ENCODE data around the gene CFH.

CFH gene

DNA sequence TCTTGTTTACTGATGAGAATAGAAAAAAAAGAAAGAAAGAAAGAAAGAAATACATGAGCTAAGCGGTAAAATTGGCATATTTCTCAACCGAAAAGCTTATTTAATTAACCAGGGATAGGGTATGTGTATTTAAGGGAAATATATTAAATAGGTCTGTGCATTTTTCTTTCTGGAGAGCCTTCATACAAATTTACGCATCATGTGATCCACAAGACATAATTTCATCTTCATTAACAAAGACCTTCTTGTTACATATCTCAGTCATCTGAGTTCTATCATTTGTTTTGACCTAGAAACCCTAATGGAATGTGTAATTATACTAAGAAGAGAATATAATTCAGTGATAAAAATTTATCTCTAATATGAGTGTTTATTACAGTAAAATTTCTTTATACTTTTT lies 37.2 kb downstream of the CFH start:
- TF ChIP-seq GATA3 (IDR thresholded peaks at IDR 0.05; ENCODE audit: low read depth, low read length) (no peak), GATA2 (IDR thresholded peaks at IDR 0.05; ENCODE audit: low read depth, low read length) (no peak)

DNA sequence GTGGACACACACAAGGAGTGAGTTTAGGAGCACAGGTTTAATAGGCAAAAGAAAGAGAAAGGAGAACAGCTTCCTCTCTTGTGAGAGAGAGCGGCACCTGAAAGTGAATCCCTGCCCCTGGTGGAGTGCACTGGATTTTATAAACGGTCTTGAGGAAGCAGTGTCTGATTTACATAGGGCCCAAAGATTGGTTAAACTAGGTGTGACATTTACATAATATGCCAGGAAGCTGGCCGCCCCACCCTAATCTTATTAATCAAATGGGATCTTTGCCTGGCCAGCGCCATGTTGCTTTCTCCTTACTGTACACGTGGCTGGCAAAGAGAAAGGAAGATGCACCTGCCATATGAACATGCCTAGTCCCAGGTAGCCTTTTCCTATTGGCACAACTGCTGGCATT lies 38.7 kb downstream of the CFH start:
- TF ChIP-seq GATA3 (IDR thresholded peaks at IDR 0.05; ENCODE audit: low read depth, low read length), result no peak
- TF ChIP-seq GATA2 (IDR thresholded peaks at IDR 0.05; ENCODE audit: low read depth, low read length), result no peak

DNA sequence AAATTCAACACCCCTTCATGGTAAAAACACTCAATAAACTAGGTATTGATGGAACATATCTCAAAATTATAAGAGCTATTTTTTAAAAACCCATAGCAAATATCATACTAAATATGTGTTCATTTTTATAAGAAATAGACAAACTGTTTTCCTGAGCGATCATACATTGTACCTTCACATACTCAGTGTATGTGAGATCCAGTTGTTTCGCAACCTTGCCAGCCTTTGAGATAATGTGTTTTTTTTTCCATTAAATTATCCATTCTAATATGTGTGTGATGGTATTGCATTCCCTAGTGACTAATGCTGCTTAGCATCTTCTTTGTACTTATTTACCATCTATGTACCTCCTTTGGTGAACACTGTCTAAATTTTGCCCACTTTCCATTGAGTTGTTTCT lies 47.1 kb downstream of the CFH start:
- TF ChIP-seq GATA2 (IDR thresholded peaks at IDR 0.05; ENCODE audit: low read depth, low read length) (no peak), GATA3 (IDR thresholded peaks at IDR 0.05; ENCODE audit: low read depth, low read length) (no peak)

DNA sequence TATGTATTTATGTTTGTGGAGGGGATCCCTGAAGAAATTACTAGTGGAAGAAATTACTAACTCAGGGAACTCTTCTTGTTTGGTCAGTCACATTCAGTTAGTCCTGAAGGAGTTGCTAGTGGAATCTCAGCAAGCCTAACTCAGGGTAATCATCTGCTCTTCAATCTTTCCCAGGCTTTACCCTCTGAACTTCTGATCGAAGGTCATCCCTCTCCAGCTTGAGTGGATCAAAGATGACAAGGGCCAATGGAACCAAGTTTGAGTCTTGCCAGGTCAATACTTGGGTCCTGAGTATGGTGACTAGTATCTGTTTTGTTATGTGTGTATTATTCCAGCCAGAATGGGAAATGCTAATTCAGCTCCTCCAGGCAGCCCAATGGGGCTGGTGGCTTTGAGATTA lies 49.3 kb downstream of the CFH start:
- no peak for TF ChIP-seq GATA2 (IDR thresholded peaks at IDR 0.05; ENCODE audit: low read depth, low read length)
- TF ChIP-seq GATA3 (IDR thresholded peaks at IDR 0.05; ENCODE audit: low read depth, low read length), result no peak

DNA sequence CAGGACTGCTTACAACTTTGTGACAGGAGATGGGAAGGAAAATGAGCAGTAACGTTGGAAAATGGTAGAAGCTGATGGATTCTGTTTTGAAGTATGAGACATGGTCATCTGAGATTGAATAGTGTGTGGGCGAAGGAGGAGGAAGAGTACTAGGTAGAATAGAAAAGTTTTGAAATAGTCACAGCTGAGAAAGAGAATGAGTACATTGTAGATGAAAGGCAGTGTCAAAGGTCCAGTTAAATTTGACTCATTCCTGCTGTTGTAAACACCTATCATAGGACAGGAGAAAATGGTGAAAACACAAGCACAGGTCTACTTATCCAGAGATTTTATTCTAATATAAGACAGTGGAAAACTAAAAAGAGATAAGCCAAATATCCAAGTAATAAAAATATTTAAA lies 66.0 kb downstream of the CFH start:
- TF ChIP-seq GATA2 (IDR thresholded peaks at IDR 0.05; ENCODE audit: low read depth, low read length) (no peak), GATA3 (IDR thresholded peaks at IDR 0.05; ENCODE audit: low read depth, low read length) (no peak)

DNA sequence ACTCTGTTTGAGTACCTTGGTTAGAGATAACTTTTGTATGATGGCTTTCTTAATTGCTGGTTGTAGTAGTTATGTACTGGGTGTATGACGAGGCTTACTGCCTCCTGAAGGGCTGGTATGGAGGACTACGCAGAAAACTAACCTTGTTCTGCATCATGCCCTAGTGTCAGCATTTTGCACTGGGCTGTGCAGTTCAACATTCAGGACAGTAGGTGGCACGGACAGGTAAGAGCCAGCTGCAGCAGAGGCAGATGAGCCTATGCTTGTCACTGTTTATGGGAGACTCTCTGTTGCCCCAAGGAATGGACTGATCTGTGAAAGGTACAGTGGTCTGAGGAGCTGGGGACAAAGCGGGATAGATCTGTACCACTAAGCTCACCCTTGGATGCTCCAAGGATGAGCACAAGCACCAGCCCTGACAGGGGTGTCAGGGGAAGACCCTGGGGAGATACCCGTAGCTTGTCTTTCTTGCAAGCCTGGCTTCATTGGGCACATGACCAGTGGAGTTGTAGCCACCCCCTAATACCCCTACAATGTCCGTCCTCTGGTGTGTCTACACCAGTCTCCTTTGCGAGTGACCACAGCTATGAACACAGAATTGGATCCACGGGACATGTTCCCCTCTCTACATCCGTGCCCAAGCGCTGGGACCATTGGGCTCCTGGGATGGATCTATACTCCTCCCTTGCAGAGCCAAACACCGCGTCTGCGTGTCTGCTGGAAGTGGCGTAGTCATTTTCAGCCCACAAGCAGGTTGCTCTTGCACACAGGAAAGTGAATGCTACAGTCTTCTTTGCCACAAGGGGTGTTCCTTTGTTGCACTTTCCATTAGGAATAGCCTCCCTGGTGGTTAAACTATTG lies 71.7 kb downstream of the CFH start:
- TF ChIP-seq GATA2 (IDR thresholded peaks at IDR 0.05; ENCODE audit: low read depth, low read length) (no peak), GATA3 (IDR thresholded peaks at IDR 0.05; ENCODE audit: low read depth, low read length) (no peak)

DNA sequence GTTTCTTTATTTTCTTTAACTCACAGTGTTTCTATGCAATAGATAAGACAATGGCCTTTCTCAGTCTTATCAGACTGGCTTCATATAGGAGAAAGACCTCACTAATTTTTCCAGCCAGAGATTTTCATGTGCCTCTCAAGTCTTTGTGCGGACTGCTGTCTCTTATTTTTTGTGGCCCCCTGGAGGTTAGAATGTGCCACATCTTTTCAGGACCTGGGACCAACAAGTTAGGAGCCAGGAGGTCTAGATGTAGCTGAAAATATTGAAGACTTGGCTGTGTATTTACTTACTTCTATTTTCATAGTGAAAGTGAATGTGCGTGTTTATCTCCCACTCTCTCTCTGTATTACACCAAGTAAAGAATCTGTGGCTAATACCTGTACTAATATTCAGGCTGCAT lies 80.7 kb downstream of the CFH start:
- no peak for TF ChIP-seq GATA3 (IDR thresholded peaks at IDR 0.05; ENCODE audit: low read depth, low read length)
- no peak for TF ChIP-seq GATA2 (IDR thresholded peaks at IDR 0.05; ENCODE audit: low read depth, low read length)

DNA sequence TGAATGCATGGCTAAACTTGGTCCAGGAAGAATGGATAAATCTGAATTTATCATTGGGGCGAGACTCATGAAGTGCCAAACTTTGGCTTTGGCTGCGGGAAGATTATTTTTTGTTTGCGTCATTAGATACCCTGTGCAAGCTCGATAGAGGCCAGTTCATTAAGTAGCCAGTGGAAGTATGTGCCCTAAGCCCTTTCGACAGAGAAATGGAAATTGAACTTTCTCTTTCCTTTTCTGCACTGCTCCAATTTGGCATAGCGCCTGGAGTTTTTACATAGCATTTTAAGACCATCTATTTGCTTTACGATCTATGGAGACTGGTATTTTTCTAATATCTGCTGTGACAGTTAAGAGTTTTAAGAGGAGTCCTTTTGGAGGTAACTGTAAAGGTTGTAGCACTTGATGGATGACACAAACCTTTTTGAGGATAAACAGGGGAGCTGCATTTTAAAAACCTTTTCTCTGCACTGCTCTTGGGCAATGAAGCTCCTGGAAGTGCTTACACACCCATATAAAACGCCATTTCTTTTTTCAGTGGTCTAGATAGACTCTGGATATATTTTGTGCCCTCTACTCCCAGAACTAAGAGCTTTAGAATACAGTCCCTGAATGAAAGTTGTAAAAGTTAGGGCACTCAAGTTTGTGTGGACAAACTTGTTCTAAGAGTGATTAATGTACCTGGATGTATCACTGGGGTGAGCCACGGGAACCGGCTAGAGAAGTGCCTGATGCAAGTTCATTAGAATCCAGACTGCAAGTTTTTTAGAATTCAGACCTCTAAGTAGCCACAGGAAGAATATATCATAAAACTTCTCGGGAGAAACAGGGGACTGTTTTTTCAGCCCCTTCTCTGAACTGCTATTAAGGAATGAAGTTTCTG lies 81.5 kb downstream of the CFH start:
- TF ChIP-seq GATA3 (IDR thresholded peaks at IDR 0.05; ENCODE audit: low read depth, low read length) (no peak), GATA2 (IDR thresholded peaks at IDR 0.05; ENCODE audit: low read depth, low read length) (no peak)

DNA sequence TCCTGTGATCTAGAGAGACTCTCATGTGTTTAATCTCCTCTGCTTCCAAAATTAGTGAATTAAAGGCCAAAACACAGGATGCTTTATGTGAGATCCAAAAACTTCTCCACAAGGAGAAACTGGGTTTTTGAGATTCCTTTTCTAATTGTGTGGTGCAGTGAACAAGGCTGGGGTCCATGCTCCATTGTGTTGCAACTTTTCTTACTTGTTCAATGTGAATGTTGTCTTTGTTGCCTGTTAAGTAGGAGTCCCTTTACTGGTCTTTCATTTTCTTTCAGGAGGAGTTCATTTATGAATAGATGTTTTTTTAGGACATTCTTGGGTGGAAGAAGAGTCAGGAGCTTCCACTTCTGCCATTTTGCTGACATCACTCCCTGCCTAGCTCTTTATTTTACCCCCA lies 82.2 kb downstream of the CFH start:
- TF ChIP-seq GATA3 (IDR thresholded peaks at IDR 0.05; ENCODE audit: low read depth, low read length) (no peak), GATA2 (IDR thresholded peaks at IDR 0.05; ENCODE audit: low read depth, low read length) (no peak)

DNA sequence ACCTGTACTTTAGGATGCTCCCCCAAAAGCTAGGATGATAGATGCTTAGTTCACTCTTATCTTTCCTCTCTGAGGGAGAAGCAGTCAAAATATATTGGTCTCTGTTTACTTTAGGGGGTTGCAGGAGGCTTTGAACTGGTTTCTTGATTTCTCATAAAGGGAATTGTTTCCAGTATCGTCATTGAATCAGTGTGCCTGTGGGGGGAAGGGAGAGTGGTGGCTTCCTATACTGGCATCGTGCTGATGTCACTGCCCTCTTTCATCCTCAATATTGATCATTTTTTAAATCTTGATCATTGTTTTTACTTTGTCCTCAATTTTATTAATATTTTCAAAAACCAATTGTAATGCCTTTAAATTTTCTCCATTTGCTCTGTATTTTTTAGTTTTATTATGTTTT lies 82.6 kb downstream of the CFH start:
- no peak for TF ChIP-seq GATA2 (IDR thresholded peaks at IDR 0.05; ENCODE audit: low read depth, low read length)
- TF ChIP-seq GATA3 (IDR thresholded peaks at IDR 0.05; ENCODE audit: low read depth, low read length), result no peak

DNA sequence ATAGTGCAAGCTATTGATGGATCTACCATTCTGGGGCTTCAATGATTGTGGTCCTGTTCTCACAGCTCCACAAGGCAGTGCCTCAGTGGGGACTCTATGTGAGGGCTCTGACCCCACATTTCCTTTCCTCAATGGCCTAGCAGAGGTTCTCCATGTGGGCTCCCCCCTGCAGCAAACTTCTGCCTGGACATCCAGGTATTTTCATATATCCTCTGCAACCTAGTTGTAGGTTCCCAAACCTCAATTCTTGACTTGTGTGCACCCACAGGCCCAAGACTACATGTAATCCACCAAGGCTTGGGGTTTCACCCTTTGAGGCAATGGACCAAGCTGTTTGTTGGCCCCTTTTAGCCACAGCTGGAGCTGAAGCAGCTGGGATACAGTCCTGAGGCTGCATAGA lies 86.9 kb downstream of the CFH start:
- TF ChIP-seq GATA2 (IDR thresholded peaks at IDR 0.05; ENCODE audit: low read depth, low read length) (no peak), GATA3 (IDR thresholded peaks at IDR 0.05; ENCODE audit: low read depth, low read length) (no peak)

DNA sequence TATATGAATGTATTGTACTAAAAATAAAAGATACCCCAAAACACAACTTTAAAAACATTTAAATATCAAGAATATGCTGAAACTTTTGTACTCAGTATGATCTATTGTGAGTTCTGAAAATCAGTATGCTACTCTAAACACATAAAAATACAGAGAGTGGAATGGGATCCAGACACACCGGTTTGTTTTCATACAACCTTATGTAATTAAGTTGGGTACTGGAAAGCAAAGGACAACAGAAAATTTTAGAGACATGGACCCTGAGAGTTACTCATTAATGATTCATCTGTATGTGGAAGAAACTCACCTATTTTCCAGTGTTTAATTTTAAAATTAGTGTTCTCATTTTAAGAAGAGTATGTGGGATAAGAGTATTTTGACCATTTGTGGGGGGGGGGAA lies 121.9 kb downstream of the CFH start:
- TF ChIP-seq GATA2 (IDR thresholded peaks at IDR 0.05; ENCODE audit: low read depth, low read length) (no peak), GATA3 (IDR thresholded peaks at IDR 0.05; ENCODE audit: low read depth, low read length) (no peak)

DNA sequence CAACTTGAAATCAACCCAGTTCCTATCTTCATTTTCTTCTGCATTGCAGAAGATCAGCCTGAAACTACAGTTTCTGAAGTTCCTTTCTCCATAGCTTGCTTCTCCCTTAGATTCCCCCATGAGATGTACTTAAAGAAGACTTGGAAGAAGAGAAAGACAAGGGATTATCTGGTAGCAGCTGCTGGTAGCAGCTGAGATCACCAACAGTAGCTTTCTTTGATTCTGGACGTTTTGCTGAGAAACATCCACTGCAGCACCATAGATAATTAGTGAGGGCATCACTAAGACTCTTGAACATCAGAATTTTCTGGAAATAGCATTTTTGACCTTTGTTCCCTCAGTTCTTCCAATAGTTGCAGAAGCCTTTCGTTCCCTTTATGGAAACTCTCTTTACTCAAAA lies 122.3 kb downstream of the CFH start:
- TF ChIP-seq GATA2 (IDR thresholded peaks at IDR 0.05; ENCODE audit: low read depth, low read length) (no peak), GATA3 (IDR thresholded peaks at IDR 0.05; ENCODE audit: low read depth, low read length) (no peak)

DNA sequence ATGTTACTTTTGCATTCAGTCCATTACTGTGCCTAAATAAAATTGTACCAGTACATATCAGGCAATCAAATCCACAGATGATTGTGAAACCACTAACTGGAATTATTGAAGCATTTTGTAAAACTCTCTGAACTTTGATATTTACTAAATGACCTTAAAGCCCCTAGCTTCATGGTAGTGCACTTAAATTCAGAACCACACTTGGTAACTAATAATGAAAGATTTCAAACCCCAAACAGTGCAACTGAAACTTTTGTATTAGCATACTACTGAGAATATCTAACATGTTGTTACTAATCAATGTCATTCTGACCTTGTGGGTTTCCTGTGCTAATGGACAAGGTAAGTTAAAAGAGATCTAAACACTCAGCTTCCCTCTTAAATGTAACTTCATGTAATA lies 122.8 kb downstream of the CFH start, which contains the start of gene CFHR3:
CFHR3 (plus strand) TSS at position 238 of the 400 bp plus-strand sequence; CDS start at position 285, 47 bp downstream.
- no peak for TF ChIP-seq GATA3 (IDR thresholded peaks at IDR 0.05; ENCODE audit: low read depth, low read length)
- TF ChIP-seq GATA2 (IDR thresholded peaks at IDR 0.05; ENCODE audit: low read depth, low read length), result no peak

DNA sequence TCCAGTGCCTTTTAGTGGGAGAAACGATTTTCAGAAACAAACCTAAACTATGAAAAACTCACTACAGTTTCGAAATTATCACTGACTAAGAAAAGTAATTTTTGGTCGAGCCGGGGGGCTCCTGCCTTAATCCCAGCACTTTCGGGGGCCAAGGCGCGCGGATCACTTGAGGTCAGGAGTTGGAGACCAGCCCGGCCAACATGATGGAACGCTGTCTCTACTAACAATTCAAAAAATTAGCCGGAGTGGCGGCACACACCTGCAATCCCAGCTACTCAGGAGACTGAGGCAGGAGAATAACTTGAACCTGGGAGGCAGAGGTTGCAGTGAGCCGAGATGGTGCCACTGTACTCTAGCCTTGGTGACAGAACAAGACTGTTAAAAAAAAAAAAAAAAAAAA lies 125.8 kb downstream of the CFH start:
- TF ChIP-seq GATA3 (IDR thresholded peaks at IDR 0.05; ENCODE audit: low read depth, low read length) (no peak), GATA2 (IDR thresholded peaks at IDR 0.05; ENCODE audit: low read depth, low read length) (no peak)

All from SH-SY5Y (cell line).